Ovary (tissue), 9 donors: ENCODE data around the gene YBX1. TPM values are rescaled to one million over a fixed set of nuclear protein-coding genes. Genes with fewer than 3 reads are reported as not detected.

Source experiments
- DNase-seq, 5 donors: peaks; one replicate each; pipeline ENCODE4 v3.0.0-alpha.2; 2019 to 2020
- H3K27ac ChIP-seq, 2 donors: fragments of 200-600 bp; one replicate each; pipeline versions ENCODE4 v1.5.1 to v1.8.0; 2019 to 2022
- H3K27me3 ChIP-seq: fragments of 200-600 bp; one replicate; pipeline ENCODE4 v1.8.0; 2022
- H3K36me3 ChIP-seq: fragments of 200-600 bp; sonication (generic); one replicate; pipeline ENCODE4 v1.5.1; 2019
- H3K4me1 ChIP-seq: one replicate; pipeline ENCODE4 v1.8.1; 2013; ENCODE audit warnings: mild to moderate bottlenecking, moderate library complexity; ENCODE audit not compliant: insufficient read depth
- H3K4me3 ChIP-seq: fragments of 200-600 bp; sonication (generic); one replicate; pipeline ENCODE4 v1.5.1; 2017
- H3K9me3 ChIP-seq, 2 donors: fragments of 200-600 bp in 1 of 2; sonication (generic) in 1 of 2; one replicate each; pipeline versions ENCODE4 v1.5.1 to v1.8.1; 2013 to 2019; ENCODE audit warnings: mild to moderate bottlenecking in 1 of 2, moderate library complexity in 1 of 2
- EP300 ChIP-seq: sonication (generic); formaldehyde crosslinking; IDR thresholded peaks from one replicate; pipeline ENCODE4 v1.6.1; 2017; ENCODE audit warnings: antibody characterized with exemption
- POLR2A ChIP-seq: fragments of 450-650 bp; IDR thresholded peaks from one replicate; pipeline ENCODE4 v1.6.1; 2017; ENCODE audit warnings: antibody characterized with exemption, mild to moderate bottlenecking, moderate library complexity
- WGBS, 3 donors: extraction: QIAGEN DNeasy Blood & Tissue Kit in 1 of 3; methylation state at CpG; one replicate each; pipeline versions ENCODE4 v1.1.5 to v1.1.7; 2013 to 2017; 5-methylcytosine and 5-hydroxymethylcytosine counted together
- intact Hi-C, 4 donors: fragments of 100-400 bp; cut with DNase I; formaldehyde crosslinking; loops; one replicate each; pipeline versions ENCODE4 v1.11.0 to v1.15.1; 2022 to 2023
- polyA plus RNA-seq, 2 donors: library from polyadenylated mRNA; stranded (reverse); fragments of 200-250 nt in 1 of 2; fragments of 350-450 nt in 1 of 2; fragmentation: Illumina TruSeq in 1 of 2; extraction: RNeasy Lipid Tissue Mini Kit (QIAGEN cat#74804) in 1 of 2; gene quantifications; one replicate each; pipeline ENCODE4 v1.2.3, GENCODE V29; 2013 to 2014
- total RNA-seq, 7 donors: library from RNA; depleted of rRNA in 2 of 7; stranded (reverse); fragments of >200 nt in 2 of 7; fragmentation: NEBNext Ultra II Directional in 3 of 7; extraction: Animal tissue kit (Norgen Biotek cat#: 25700) in 3 of 7; gene quantifications; one replicate each; pipeline versions ENCODE4 v1.1.0 to v1.2.4, GENCODE V29; 2016 to 2023
- TF ChIP-seq, protein P1 (sequence below), 3 donors: fragments of 450-650 bp in 2 of 3; fragments of 200-600 bp in 1 of 3; IDR thresholded peaks; one replicate each; pipeline versions ENCODE4 v1.5.1 to v1.8.0; 2016 to 2022; ENCODE audit warnings: antibody characterized with exemption in 3 of 3, mild to moderate bottlenecking in 1 of 3
- donor health status: DM: no; HTN: no; CAD: no; lungs with moderate emphysema.
- donor health status: DM: no; HTN: no; CAD: no.
- donor health status: Bipolar disorder and iron deficiency.
- donor health status: DM: yes; HTN: yes; CAD: no.
- donor health status: DM: no; HTN: no; CAD: no.
- donor health status: DM: yes; HTN: yes; CAD: no.

Gene YBX1
- total and polyA plus RNA-seq, 9 donors: 196 to 909 (median 381) TPM

- no peaks in the 10 kb centered on the region for H3K4me1 ChIP-seq
- H3K4me3 ChIP-seq: no peak overlapping the region
- H3K36me3 ChIP-seq: no peaks in the 10 kb centered on the region
- TF ChIP-seq EP300: no peak
- TF ChIP-seq POLR2A: no peak
- TF ChIP-seq, protein P1, sequence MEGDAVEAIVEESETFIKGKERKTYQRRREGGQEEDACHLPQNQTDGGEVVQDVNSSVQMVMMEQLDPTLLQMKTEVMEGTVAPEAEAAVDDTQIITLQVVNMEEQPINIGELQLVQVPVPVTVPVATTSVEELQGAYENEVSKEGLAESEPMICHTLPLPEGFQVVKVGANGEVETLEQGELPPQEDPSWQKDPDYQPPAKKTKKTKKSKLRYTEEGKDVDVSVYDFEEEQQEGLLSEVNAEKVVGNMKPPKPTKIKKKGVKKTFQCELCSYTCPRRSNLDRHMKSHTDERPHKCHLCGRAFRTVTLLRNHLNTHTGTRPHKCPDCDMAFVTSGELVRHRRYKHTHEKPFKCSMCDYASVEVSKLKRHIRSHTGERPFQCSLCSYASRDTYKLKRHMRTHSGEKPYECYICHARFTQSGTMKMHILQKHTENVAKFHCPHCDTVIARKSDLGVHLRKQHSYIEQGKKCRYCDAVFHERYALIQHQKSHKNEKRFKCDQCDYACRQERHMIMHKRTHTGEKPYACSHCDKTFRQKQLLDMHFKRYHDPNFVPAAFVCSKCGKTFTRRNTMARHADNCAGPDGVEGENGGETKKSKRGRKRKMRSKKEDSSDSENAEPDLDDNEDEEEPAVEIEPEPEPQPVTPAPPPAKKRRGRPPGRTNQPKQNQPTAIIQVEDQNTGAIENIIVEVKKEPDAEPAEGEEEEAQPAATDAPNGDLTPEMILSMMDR (IDR thresholded peaks at IDR 0.05): no peak
- no peaks in the 10 kb centered on the region for H3K9me3 ChIP-seq
- H3K27me3 ChIP-seq: no peaks in the 10 kb centered on the region
- H3K27ac ChIP-seq: no peak overlapping the region
- WGBS, 3 donors: 75 to 81% (median 79%) methylated on average over 18 to 19 of the region's 19 CpGs
- no peak for DNase-seq
- intact Hi-C loops: no loop called here
Observed at GRCh38 chr1:42740851-42741580, 58.8 kb downstream of the YBX1 start.

DNA sequence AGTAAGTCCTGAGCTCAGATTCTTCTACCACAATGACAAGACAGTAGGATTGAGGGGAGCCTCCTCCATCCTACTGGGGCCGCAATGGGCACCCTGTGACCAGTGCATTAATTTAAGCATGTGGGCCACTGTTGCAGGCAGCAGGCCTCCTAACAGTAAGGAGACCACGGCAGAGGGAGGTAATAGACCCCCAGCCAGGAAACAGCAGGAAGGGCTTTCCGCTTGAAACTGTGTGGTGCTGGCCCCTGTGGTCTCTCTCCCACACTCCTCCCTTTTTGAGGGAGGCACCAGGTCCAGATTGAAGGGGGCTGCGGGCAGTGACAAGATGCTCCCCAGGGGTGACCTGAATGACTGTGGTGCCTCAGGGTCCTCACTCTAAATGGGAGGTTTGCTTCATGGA, 59.5 kb downstream of the YBX1 start:
- Histone ChIP-seq H3K36me3 (no peaks in the 10 kb centered on the region), H3K4me1 (no peaks in the 10 kb centered on the region), H3K27me3 (no peaks in the 10 kb centered on the region), H3K4me3 (no peak overlapping the region), H3K9me3 (no peaks in the 10 kb centered on the region), H3K27ac (no peak overlapping the region)
- no peak for DNase-seq
- intact Hi-C loops: no loop called here
- 74 to 89% (median 86%) methylated on average over 4 of the region's 4 CpGs for WGBS, 3 donors
- no peak for TF ChIP-seq EP300

DNA sequence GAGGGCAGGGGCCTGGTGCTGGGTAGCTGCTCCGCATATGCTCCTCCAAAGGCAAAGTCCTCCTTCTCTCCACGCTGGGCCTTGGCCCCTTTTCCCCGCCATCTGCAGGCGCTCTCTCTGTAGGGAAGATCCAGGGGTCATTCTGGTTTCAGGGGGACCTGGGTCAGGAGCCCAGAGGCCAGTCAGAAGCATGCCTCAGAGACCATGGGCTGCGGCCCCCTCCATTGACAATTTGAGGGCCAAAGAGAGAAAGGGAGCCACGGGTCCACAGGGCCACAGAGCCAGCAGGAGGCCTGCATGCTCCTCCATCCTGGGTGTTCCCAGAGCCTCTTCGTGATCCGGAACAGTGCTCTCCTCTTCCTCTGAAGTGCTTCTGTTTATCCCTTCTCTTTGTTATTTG, 59.9 kb downstream of the YBX1 start:
- 90 to 93% (median 91%) methylated on average over 8 of the region's 8 CpGs for WGBS, 3 donors
- Histone ChIP-seq H3K4me1 (no peaks in the 10 kb centered on the region), H3K27ac (no peak overlapping the region), H3K36me3 (no peaks in the 10 kb centered on the region), H3K27me3 (no peaks in the 10 kb centered on the region), H3K4me3 (no peak overlapping the region), H3K9me3 (no peaks in the 10 kb centered on the region)
- TF ChIP-seq POLR2A (no peak), EP300 (no peak)
- TF ChIP-seq, protein P1 (IDR thresholded peaks at IDR 0.05): no peak
- no peak for DNase-seq
- intact Hi-C loops: no loop called here

- intact Hi-C loops: no loop called here
- WGBS, 3 donors: 86 to 90% (median 87%) methylated on average over 9 of the region's 9 CpGs
- no peak for DNase-seq
- Histone ChIP-seq H3K36me3 (no peaks in the 10 kb centered on the region), H3K27me3 (no peaks in the 10 kb centered on the region), H3K9me3 (no peaks in the 10 kb centered on the region), H3K27ac (no peak overlapping the region), H3K4me1 (no peaks in the 10 kb centered on the region), H3K4me3 (no peak overlapping the region)
- TF ChIP-seq, protein P1 (IDR thresholded peaks at IDR 0.05): no peak
- TF ChIP-seq POLR2A (no peak), EP300 (no peak)
Observed at GRCh38 chr1:42742617-42743316, 60.5 kb downstream of the YBX1 start.
